GM12873 (cell line): Measurements from ENCODE around the gene ATP6V1B1.

Experiments used
- TF ChIP-seq, protein P1 (sequence below): IDR thresholded peaks from 2 replicates; pipeline ENCODE4 v1.5.1; 2012; ENCODE audit warnings: low read depth, mild to moderate bottlenecking, moderate library complexity, low read length, control low read depth; ENCODE audit not compliant: insufficient read depth; ENCODE audit errors: missing control alignments

Gene ATP6V1B1

DNA sequence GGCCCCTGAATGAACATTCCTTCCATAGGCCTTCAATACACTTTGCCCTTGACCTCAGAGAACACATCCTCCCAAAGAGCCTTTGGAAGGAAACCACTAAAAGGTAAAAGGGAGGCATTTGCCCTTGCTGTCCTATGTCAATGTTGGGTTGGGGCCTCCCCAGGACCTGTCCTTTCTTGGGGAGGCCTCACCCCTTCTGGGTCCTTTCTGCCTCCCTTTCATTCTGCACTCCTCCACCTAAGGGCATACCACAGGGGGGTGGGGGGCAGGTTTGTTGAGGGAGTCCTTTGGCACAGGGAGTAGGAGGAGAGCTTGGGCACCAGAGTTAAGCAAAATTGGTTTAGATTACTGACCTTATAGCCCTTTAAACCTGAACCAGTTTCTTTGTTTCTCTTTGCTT lies 32.5 kb upstream of the ATP6V1B1 start:
- TF ChIP-seq, protein P1, sequence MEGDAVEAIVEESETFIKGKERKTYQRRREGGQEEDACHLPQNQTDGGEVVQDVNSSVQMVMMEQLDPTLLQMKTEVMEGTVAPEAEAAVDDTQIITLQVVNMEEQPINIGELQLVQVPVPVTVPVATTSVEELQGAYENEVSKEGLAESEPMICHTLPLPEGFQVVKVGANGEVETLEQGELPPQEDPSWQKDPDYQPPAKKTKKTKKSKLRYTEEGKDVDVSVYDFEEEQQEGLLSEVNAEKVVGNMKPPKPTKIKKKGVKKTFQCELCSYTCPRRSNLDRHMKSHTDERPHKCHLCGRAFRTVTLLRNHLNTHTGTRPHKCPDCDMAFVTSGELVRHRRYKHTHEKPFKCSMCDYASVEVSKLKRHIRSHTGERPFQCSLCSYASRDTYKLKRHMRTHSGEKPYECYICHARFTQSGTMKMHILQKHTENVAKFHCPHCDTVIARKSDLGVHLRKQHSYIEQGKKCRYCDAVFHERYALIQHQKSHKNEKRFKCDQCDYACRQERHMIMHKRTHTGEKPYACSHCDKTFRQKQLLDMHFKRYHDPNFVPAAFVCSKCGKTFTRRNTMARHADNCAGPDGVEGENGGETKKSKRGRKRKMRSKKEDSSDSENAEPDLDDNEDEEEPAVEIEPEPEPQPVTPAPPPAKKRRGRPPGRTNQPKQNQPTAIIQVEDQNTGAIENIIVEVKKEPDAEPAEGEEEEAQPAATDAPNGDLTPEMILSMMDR: no peak

DNA sequence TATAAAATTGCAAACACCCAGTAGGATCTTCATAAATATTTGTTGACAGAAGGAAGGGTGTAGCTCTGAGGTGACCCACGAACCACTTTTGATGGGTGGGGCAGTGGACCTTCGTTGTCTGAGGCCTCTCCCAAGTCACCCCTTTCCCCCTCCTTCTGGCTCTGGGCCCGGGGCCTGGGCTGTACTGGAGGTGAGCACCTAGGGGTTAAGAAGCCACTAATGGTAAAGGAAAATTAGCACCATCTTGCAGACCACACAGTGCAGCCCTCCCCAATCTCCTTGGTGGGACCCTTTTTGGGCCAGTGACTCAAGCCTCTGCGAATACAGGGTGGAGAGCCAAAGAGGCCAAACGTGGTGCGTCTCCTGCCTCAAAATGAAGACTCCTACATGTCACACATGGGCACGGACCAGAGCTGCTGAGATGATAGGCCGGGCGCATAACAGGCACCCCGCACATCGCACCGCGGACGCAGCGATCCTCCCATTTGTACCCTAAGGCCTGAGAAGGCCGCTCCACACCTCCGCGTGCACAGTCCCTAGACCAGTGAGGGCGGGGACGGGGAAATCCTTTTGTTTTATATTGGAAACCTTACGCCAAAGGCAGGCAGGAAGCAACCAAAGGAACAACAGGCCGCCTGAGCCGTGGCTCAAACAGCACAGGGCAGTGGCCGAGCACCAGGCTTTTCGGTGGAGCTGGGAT lies 31.9 kb upstream of the ATP6V1B1 start:
- TF ChIP-seq, protein P1: no peak

DNA sequence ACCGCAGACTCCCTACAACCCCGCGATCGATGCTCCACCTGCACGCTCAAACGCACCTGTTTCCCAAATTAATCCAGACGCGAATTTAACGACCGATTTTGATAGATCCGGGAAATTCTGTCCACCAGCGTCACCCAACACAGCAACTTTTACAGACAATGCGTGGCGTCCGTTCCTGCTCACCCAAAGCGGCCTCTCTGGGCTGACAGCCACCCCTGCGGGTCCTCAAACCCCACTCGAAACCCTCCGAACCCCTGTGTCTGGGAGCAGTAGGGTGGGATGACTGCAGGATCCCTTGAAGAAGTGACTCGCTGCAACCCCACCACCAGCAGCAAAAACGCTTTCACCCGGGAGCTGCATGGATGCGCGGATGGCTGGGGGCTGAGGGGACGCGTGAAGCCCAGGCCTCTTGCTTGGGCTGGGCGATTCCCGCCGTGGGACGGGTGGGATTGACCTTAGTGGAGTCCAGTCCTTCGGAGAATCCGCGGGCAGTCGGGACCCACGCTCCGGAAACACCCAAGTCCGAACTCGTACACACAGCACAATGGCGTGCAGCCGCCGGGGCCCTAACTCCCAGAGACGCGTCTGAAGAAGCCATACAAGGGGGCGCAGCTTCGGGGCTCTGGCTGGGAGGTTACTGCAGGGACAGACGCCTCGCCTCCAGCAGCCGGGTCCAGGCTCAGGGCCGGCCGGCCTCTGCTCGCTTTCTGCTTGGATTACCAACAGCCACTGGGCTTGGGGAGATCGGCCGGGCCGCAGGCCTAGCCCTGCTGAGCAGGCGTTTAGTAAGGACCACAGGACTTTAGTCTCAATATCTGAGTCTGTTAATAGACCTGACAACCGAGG lies 31.1 kb upstream of the ATP6V1B1 start:
- TF ChIP-seq, protein P1: no peak

DNA sequence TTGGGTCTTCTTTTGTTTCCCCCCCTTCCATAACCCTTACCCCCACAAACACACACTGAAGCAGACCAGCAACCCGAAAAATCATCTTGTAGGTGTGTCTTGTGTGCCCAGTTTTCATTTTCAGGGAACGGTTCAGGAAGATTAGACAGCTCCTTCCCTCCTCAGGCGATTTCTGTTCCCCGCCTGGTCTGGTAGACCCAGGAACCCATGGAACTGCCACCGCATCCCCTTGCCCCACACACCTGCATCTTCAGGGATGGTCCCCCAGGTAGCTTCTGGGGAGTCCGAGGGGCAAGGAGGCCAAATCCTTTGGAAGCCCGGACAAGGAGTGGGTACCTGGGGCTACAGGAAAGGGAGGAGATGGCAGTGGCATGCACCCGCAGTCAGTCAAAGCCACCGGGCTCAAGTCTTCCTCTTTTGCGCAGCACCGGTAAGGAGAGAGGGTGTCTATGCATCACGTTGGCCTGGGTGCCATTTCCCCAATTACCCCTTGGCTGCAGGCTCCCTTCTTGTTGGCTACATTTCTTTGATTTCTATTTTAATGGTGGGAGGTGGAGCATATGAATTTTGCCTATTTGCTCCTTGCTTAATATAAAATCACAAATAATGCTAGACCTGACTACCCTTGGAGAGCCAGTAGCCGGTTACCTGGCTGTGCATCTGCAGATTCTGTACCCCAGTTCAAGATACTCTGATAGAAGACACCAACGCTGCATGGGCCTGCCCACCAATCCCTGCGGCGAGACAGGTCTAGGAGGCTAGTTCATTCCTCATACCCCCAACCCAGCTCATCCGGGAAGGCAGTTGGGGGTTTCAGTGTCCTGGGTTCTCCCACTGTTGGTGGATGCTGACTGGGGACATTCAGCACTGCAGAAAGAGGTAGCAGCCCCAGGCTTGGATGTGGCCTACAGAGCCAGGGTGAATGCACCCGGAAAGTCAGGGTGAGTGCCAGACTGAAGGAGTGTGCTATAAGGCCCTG lies 30.0 kb upstream of the ATP6V1B1 start:
- TF ChIP-seq, protein P1: no peak

DNA sequence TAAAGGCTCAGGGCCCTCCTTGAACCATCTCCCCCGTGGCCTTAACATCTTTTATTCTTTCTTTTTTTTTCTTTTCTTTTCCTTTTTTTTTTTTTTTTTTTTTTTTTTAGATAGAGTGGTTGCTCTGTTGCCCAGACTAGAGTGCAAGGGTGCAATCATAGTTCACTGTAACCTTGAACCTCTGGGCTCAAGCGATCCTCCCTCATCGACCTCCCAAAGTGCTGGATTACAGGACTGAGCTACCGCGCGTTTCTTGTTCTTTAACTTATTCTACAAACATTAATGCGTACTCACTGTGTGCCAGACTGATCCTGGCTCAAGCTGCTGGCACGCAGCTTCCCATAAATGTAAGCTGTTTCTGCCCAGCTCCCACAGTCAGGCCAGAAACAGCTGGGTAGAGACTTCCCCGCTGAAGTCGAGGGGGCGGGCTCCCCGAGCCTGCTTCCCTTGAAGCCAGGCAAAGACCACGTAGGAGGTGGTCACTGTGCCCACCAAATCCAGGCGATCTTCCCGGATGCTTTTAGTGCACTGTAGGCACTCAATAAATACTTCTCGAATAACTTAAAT lies 29.2 kb upstream of the ATP6V1B1 start:
- TF ChIP-seq, protein P1: no peak

DNA sequence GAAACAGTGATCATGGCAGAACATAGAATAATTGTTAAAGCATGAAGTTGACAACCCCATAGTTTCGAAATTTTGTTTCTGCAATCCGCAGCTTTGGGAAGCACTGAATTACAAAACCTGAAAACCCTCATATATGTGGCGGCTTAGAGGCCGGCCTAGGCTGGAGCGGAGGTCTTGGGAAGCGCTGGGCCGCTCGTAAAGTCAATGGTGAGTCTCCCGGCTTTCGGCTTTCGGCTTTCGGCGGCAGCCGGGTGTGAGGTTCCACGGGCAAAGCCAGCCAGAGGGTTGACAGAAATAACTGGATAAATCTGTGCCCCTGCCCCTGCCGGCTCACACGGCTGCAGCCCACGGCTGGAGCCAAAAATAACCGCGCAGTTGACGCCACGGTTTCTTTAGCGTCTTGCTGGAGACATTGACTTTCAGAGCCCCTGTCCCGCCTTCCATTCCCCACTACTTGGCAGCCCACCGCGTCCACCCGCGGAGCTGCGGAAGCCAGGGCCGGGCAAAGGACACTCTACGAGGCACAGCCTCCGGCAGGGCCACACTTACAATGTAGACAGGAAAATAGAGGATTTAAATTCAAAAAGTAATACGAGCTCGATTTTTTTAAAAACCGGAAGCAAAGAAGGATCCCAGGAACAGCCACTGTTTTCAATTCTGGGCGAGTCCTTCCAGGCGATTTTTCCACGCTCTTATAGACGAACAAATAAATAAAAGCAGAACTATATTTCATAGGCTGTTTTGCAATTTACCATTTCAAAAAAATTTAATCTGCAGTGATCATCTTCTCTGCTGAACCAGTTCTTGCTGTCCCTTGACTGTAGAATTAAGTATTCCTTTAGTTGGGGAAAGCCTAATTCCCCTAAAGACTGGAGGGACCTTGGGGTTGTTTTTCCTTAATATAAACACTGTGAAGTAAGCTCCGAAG lies 28.3 kb upstream of the ATP6V1B1 start:
- TF ChIP-seq, protein P1: no peak
